ENCODE data around the gene SAPCD1.

DNA sequence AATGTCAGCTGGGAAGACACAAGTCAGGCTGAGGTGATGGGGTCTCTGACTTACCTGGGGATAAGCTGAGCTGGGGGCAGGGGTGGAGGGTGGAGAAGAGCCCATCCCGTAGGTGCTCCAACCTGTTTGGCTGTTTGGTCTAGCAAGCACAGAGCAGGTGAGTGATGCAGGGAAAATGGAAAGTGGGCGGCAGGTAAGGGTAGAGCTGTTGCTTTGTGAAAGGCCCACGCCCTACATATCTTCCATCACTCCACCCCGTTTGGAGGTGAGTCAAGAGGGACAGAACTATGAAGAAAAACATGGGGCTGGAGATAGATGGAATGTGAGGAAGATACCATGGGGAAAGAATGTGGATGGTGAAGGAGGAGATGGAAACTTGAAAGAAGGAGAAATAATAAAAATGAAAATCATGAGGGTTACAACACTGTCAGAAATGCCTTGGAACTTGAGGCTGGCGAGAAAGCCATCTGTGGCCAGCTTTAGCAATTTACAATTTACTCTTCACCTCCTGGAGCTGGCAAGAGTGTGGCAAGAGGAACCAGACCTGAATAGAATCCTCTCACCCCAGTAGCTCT, 42.2 kb upstream of the SAPCD1 start:
- no peak for TF ChIP-seq YY1 (IDR thresholded peaks at IDR 0.05; ENCODE audit: insufficient read depth, insufficient read length)
- TF ChIP-seq ZNF274 (IDR thresholded peaks at IDR 0.05; ENCODE audit: low read depth, low read length) = no peak
- no peak for TF ChIP-seq SUZ12 (IDR thresholded peaks at IDR 0.05; ENCODE audit: extremely low read depth, insufficient read depth, insufficient read length)

All from NT2/D1 (cell line).